Type B pancreatic cell (in vitro differentiated cells): Measurements from ENCODE around the gene RLBP1. TPM values are rescaled to one million over a fixed set of nuclear protein-coding genes. Genes with fewer than 3 reads are reported as not detected.
"Not testable (repeated sequence)": the region's sequence is repeated elsewhere in the genome, so short reads cannot be mapped to it uniquely, and the experiment has no call there.

ENCODE experiments used
- DNase-seq: peaks from one replicate; pipeline ENCODE4 v3.0.0; 2021; ENCODE audit warnings: mixed read lengths; ENCODE audit not compliant: unreplicated experiment; ENCODE audit errors: extremely low spot score
- H3K27ac Mint-ChIP-seq: 2 replicates; pipeline ENCODE4 v1.8.0; 2021; ENCODE audit warnings: mild to moderate bottlenecking, mixed read lengths
- H3K27me3 Mint-ChIP-seq: 2 replicates; pipeline ENCODE4 v1.8.0; 2021; ENCODE audit warnings: mixed read lengths
- H3K36me3 Mint-ChIP-seq: 2 replicates; pipeline ENCODE4 v1.8.0; 2021; ENCODE audit warnings: mixed read lengths
- H3K4me1 Mint-ChIP-seq: one replicate; pipeline ENCODE4 v1.8.0; 2021; ENCODE audit warnings: mixed read lengths; ENCODE audit not compliant: unreplicated experiment
- H3K4me3 Mint-ChIP-seq: 2 replicates; pipeline ENCODE4 v1.8.0; 2021; ENCODE audit warnings: mild to moderate bottlenecking, mixed read lengths
- H3K9me3 Mint-ChIP-seq: 2 replicates; pipeline ENCODE4 v1.8.0; 2021; ENCODE audit warnings: mixed read lengths
- long read RNA-seq: library from polyadenylated mRNA; unstranded; transcript quantifications from one replicate; pipeline ENCODE4 v2.0.0, GENCODE V29; 2020
- total RNA-seq: library from RNA; stranded (reverse); gene quantifications from 2 replicates; pipeline ENCODE4 v1.2.1, GENCODE V29; 2021; ENCODE audit warnings: low replicate concordance
- TF ChIP-seq, protein P1 (sequence below): fragments of 200-600 bp; sonication (generic); conservative IDR thresholded peaks from 2 replicates; pipeline ENCODE4 v1.5.0; 2021; ENCODE audit warnings: antibody characterized with exemption, mild to moderate bottlenecking

RLBP1 gene
- total RNA-seq = not detected in 2 replicates
- long read RNA-seq = 0 reads

DNA sequence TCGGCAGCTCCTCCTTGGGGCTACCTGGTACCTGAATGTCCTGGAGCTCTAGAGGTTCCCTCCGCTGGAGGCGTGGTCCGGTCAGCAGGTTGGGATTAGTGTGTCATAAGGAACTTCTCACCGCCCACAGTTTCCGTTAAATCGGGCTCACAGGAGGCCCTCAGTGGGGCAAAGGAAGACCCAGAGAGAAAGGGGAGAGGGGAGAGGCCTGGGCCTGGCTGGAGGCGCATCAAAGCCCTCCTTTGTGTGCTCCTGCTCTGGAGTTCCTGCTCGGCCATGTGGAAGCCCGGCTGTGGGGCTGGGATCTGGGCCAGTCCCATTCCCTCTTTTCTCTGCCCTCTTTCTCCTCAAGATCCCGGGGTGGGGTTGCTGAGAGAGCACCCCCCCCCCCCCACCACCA lies at the start of gene RLBP1:
Gene RLBP1 (minus strand): TSS at position 37 of the 400 bp plus-strand sequence. CDS start 2,604 bp downstream, outside the sequence.
- no peak for DNase-seq
- TF ChIP-seq, protein P1, sequence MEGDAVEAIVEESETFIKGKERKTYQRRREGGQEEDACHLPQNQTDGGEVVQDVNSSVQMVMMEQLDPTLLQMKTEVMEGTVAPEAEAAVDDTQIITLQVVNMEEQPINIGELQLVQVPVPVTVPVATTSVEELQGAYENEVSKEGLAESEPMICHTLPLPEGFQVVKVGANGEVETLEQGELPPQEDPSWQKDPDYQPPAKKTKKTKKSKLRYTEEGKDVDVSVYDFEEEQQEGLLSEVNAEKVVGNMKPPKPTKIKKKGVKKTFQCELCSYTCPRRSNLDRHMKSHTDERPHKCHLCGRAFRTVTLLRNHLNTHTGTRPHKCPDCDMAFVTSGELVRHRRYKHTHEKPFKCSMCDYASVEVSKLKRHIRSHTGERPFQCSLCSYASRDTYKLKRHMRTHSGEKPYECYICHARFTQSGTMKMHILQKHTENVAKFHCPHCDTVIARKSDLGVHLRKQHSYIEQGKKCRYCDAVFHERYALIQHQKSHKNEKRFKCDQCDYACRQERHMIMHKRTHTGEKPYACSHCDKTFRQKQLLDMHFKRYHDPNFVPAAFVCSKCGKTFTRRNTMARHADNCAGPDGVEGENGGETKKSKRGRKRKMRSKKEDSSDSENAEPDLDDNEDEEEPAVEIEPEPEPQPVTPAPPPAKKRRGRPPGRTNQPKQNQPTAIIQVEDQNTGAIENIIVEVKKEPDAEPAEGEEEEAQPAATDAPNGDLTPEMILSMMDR = no peak
- Mint-ChIP-seq H3K27me3 (peaks cover 9% of the 10 kb centered on the region), H3K36me3 (no peaks in the 10 kb centered on the region), H3K4me3 (no peak within 1 kb of the TSS), H3K4me1 (no peaks in the 10 kb centered on the region), H3K27ac (no peak within 1 kb of the TSS), H3K9me3 (no peaks in the 10 kb centered on the region)

DNA sequence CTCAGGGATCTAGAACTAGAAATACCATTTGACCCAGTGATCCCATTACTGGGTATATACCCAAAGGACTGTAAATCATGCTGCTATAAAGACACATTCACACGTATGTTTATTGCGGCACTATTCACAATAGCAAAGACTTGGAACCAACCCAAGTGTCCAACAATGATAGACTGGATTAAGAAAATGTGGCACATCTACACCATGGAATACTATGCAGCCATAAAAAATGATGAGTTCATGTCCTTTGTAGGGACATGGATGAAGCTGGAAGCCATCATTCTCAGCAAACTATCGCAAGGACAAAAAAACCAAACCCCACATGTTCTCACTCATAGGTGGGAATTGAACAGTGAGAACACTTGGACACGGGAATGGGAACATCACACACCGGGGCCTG lies 28.8 kb upstream of the RLBP1 start:
- H3K4me3 Mint-ChIP-seq, H3K4me1 Mint-ChIP-seq, H3K27ac Mint-ChIP-seq, H3K27me3 Mint-ChIP-seq, H3K9me3 Mint-ChIP-seq, DNase-seq: not testable (repeated sequence)
- peaks cover 23% of the 10 kb centered on the region for H3K36me3 Mint-ChIP-seq

DNA sequence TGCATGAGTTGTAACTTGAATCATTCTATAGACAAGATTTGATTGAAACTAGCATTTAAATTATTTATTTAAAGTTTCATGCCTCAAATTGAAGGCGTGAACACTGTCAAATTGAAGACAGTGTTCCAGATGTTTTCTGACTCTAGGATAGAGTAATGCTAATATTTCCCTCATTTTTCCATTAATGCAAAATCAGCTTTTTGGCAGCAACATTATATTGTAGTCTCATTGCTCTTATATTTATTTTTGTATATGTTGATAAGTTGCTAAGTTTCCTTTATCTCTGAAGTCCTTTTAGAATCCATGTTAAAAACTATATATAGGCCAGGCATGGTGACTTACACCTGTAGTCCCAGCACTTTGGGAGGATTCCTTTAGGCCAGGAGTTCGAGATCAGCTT lies 27.2 kb upstream of the RLBP1 start:
- Mint-ChIP-seq H3K27ac (no peak overlapping the region), H3K9me3 (no peaks in the 10 kb centered on the region), H3K27me3 (no peaks in the 10 kb centered on the region), H3K36me3 (peaks cover 19% of the 10 kb centered on the region), H3K4me1 (peaks cover 11% of the 10 kb centered on the region), H3K4me3 (no peak overlapping the region)
- TF ChIP-seq, protein P1 = no peak
- no peak for DNase-seq

DNA sequence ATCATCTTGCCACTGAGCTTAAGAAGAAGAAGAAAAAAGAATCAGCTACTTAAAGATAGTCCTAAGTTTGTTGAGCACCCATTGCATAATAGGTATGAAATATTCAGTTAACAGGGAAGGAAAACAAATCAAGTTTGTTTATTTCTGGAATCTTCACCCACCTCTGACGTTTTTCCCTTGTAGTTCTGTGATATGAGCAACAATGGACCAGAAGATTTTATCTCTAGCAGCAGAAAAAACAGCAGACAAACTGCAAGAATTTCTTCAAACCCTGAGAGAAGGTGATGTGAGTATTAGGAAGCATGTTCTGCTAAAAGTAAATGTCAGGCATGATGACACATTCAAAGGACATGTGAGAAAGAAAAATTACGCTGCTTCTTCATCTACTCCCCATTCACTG lies 26.1 kb upstream of the RLBP1 start:
- Mint-ChIP-seq H3K4me3 (no peak overlapping the region), H3K9me3 (no peaks in the 10 kb centered on the region), H3K27ac (no peak overlapping the region), H3K4me1 (peaks cover 11% of the 10 kb centered on the region), H3K27me3 (no peaks in the 10 kb centered on the region), H3K36me3 (peaks cover 19% of the 10 kb centered on the region)
- DNase-seq = no peak
- TF ChIP-seq, protein P1 = no peak

DNA sequence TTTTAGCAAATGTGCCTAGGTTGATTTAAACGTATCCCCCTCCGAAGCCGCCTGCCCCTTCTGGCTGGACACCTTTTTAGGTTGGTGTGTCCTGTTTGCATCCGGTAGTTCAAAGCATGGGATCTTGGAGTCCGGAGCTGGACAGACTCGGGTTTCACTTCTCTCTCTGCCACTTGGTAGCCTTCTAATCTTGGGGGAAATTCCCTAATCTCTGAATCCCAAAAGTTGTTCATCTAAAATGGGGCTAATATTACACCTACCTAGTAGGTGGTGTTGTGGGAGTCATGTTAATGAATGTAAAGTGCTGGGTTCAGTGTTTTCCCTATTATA lies 23.2 kb upstream of the RLBP1 start:
- H3K4me1 Mint-ChIP-seq = peaks cover 11% of the 10 kb centered on the region
- peak overlapping the region; percentile 68 for H3K27ac Mint-ChIP-seq
- TF ChIP-seq, protein P1 = no peak
- H3K27me3 Mint-ChIP-seq = no peaks in the 10 kb centered on the region
- no peak for DNase-seq
- no peaks in the 10 kb centered on the region for H3K9me3 Mint-ChIP-seq
- peak overlapping the region; percentile 96 for H3K4me3 Mint-ChIP-seq
- H3K36me3 Mint-ChIP-seq = peaks cover 15% of the 10 kb centered on the region

DNA sequence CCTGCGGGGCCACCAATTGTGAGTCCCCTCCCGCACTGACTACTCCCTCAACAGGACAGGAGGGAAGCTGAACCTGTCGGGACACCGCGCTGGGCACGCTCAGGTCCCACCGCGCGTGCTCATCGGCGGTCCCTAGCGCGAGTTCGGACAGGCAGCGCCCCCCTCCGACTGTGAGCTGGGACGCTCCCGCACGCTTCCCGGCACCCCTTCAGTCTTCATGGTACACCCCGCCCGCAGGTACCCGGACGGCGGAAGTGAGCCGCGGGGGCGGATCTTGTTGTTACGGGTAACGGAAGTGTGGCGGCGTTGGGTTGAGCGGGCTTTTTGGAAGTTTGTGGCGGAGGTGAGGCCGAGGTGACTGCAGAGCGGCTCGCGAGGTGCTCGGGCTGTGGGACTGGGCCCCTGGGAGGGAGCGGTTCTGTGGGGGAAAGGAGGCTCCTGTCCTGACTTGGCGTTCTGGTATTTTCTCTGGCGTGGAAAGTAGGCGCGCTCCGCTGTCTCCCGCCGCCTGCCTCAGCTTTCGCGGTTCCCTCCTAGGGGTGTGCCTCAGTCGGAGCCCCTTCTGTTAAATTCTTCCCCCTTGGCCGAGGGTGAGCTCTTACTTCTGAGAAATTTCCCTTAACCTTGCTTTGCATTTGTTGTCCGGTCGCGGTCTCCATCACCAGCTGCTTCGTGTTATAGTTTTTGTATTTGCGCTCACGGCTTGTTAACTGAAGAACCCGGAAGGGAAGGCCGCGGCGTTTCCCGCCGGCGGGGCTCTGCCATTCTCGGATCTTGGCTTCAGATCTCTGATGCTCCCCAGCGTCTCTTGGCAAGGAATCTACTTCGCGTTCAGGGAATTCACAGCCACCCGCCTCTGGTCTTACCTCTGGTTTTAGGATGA lies 22.6 kb upstream of the RLBP1 start, which contains the start of gene FANCI:
Gene FANCI (plus strand): TSS at position 289 of the 883 bp plus-strand sequence. CDS start 3,669 bp downstream, outside the sequence.
- Mint-ChIP-seq H3K4me3 (peak within 1 kb of the TSS; percentile 96), H3K36me3 (peaks cover 12% of the 10 kb centered on the region), H3K27me3 (no peaks in the 10 kb centered on the region), H3K4me1 (peaks cover 11% of the 10 kb centered on the region), H3K27ac (peak within 1 kb of the TSS; percentile 68), H3K9me3 (no peaks in the 10 kb centered on the region)
- peak; percentile 94 for DNase-seq
- TF ChIP-seq, protein P1 = peak; percentile 51
